Measurements from ENCODE around the gene STK17B. TPM values are rescaled to one million over a fixed set of nuclear protein-coding genes. Genes with fewer than 3 reads are reported as not detected.

STK17B gene
- total RNA-seq, 2 experiments from 2014 or later, result 645 to 648 TPM

GRCh38 chr2:196086517-196087368, 84.6 kb downstream of the STK17B start:
- POLR2A ChIA-PET, result interaction anchor here (0.7 to 1.1 kb wide), 4 partner anchors 47 to 554 kb away, joined by 3 to 4 read pairs (median 3); no protein-coding TSS in a partner anchor
- Histone ChIP-seq H3K4me1 (ENCODE audit: insufficient read depth, low read length) (peaks cover 16% of the 10 kb centered on the region), H3K9me3 (ENCODE audit: control insufficient read depth in 1 of 2, insufficient read depth in 1 of 2, low read length in 2 of 2) (peaks cover 4 to 15% of the 10 kb centered on the region in 2 experiments), H3K4me3 (ENCODE audit: low read length) (no peak overlapping the region), H3K27ac (ENCODE audit: low read depth in 1 of 2, low read length in 2 of 2) (no peak overlapping the region), H3K36me3 (ENCODE audit: insufficient read depth, low read length) (no peaks in the 10 kb centered on the region), H3K27me3 (ENCODE audit: control insufficient read depth in 1 of 2, insufficient read depth in 2 of 2, low read length in 2 of 2) (no peaks in the 10 kb centered on the region)
- intact Hi-C loops (cut with DNase I, micrococcal nuclease), result no loop called here
- Mint-ChIP-seq H3K4me3 (no peak overlapping the region), H3K4me1 (ENCODE audit: low read depth) (peaks cover 25% of the 10 kb centered on the region), H3K36me3 (ENCODE audit: low read depth) (peaks cover 21% of the 10 kb centered on the region), H3K27ac (no peak overlapping the region), H3K27me3 (no peaks in the 10 kb centered on the region), H3K9me3 (peaks cover 13% of the 10 kb centered on the region)
- ATAC-seq (ENCODE audit: poor library complexity) (no peak), DNase-seq (peak in 1 of 14 experiments; percentile 45)
- no peak for TF ChIP-seq CTCF (IDR thresholded peaks at IDR 0.05)
- CTCF ChIA-PET, result interaction anchor here (1.4 kb wide), 1 partner anchor 134 kb away, joined by 3 read pairs; no protein-coding TSS in a partner anchor

- Mint-ChIP-seq H3K36me3 (ENCODE audit: low read depth) (peaks cover 10% of the 10 kb centered on the region), H3K4me3 (no peak overlapping the region), H3K27ac (no peak overlapping the region), H3K4me1 (ENCODE audit: low read depth) (peaks cover 33% of the 10 kb centered on the region), H3K27me3 (no peaks in the 10 kb centered on the region), H3K9me3 (peaks cover 9% of the 10 kb centered on the region)
- DNase-seq (no peak), ATAC-seq (ENCODE audit: poor library complexity) (no peak)
- TF ChIP-seq CTCF (IDR thresholded peaks at IDR 0.05), result no peak
- H3K4me3 ChIP-seq (ENCODE audit: low read length), result no peak overlapping the region
- peaks cover 12% of the 10 kb centered on the region for H3K4me1 ChIP-seq (ENCODE audit: insufficient read depth, low read length)
- ChIA-PET POLR2A (no interaction called here), CTCF (interaction anchor here (0.6 kb wide), 1 partner anchor 23 kb away, joined by 3 read pairs; no protein-coding TSS in a partner anchor)
- no peak overlapping the region for H3K27ac ChIP-seq (ENCODE audit: low read depth in 1 of 2, low read length in 2 of 2)
- H3K9me3 ChIP-seq (ENCODE audit: control insufficient read depth in 1 of 2, insufficient read depth in 1 of 2, low read length in 2 of 2), result peaks cover 4 to 7% of the 10 kb centered on the region in 2 experiments
- H3K27me3 ChIP-seq (ENCODE audit: control insufficient read depth in 1 of 2, insufficient read depth in 2 of 2, low read length in 2 of 2), result no peaks in the 10 kb centered on the region
- H3K36me3 ChIP-seq (ENCODE audit: insufficient read depth, low read length), result no peaks in the 10 kb centered on the region
- intact Hi-C loops (cut with DNase I, micrococcal nuclease), result loop anchor here in 1 of 2 experiments (5.0 kb wide), 1 partner anchor 44 kb away; no protein-coding TSS in a partner anchor
Measured at GRCh38 chr2:196083601-196084000, 87.8 kb downstream of the STK17B start.

Other genes with a start within 250 kb of the STK17B start
- not detected for gene DNAH7, start 102.7 kb downstream of the STK17B start, total RNA-seq